IMR-90 (cell line): Measurements from ENCODE around the gene NRDC. TPM values are rescaled to one million over a fixed set of nuclear protein-coding genes. Genes with fewer than 3 reads are reported as not detected.

ENCODE experiments used
- ATAC-seq: fragments of 200-7000 bp; cut with Tn5 transposase; 2 replicates; pipeline ENCODE4 v1.9.1; 2020; ENCODE audit warnings: low read depth, mild to moderate bottlenecking, moderate library complexity
- BruUV-seq: library from RNA; stranded (reverse); fragments of 400-500 nt; replicated peaks from 2 replicates; lab custom pipeline; 2021; lab: Mats Ljungman, UMichigan
- CTCF ChIA-PET: fragments of 300-600 bp; formaldehyde crosslinking; extraction: SDS; loops from one replicate; lab custom pipeline; 2021; ENCODE audit warnings: antibody characterized with exemption; lab: Yijun Ruan, JAX
- POLR2A ChIA-PET: fragments of 300-600 bp; sonication (Branson Sonifier 250); formaldehyde crosslinking; loops from one replicate; lab custom pipeline; 2022; ENCODE audit warnings: antibody characterized with exemption; ENCODE audit not compliant: unreplicated experiment; lab: Charles Lee
- DNase-seq: peaks from one replicate; pipeline ENCODE4 v3.0.0; 2013
- H2AFZ ChIP-seq: replicated peaks from 2 replicates; pipeline ENCODE3; 2013; ENCODE audit warnings: low read length, mild to moderate bottlenecking; ENCODE audit not compliant: poor library complexity
- H2AK5ac ChIP-seq: 2 replicates; pipeline ENCODE4 v1.6.1; 2013; ENCODE audit warnings: low read depth, low read length, inconsistent platforms
- H2AK9ac ChIP-seq: replicated peaks from 2 replicates; pipeline ENCODE3; 2013; ENCODE audit warnings: mild to moderate bottlenecking, low read depth, low read length, moderate library complexity; ENCODE audit not compliant: poor library complexity
- H2BK120ac ChIP-seq: 2 replicates; pipeline ENCODE4 v1.6.1; 2013; ENCODE audit warnings: low read depth, low read length, inconsistent platforms
- H2BK15ac ChIP-seq: 3 replicates; pipeline ENCODE4 v1.6.1; 2013; ENCODE audit warnings: low read depth, low read length, inconsistent platforms
- H2BK20ac ChIP-seq: 2 replicates; pipeline ENCODE4 v1.6.1; 2013; ENCODE audit warnings: low read depth, mild to moderate bottlenecking, inconsistent platforms, low read length, moderate library complexity
- H2BK5ac ChIP-seq: 2 replicates; pipeline ENCODE4 v1.6.1; 2013; ENCODE audit warnings: mild to moderate bottlenecking, low read depth, low read length, inconsistent platforms; ENCODE audit not compliant: poor library complexity, severe bottlenecking
- H3K14ac ChIP-seq: replicated peaks from 2 replicates; pipeline ENCODE4 v1.6.1; 2013; ENCODE audit warnings: low read depth, low read length, inconsistent platforms
- H3K18ac ChIP-seq: 2 replicates; pipeline ENCODE4 v1.6.1; 2013; ENCODE audit warnings: low read depth, low read length, control low read depth
- H3K23ac ChIP-seq: 2 replicates; pipeline ENCODE4 v1.6.1; 2013; ENCODE audit warnings: low read depth, low read length, inconsistent platforms
- H3K27ac ChIP-seq: 2 replicates; pipeline ENCODE4 v1.5.1; 2013; ENCODE audit warnings: mild to moderate bottlenecking, control low read depth, low read length; ENCODE audit not compliant: insufficient read depth
- H3K27me3 ChIP-seq: 2 replicates; pipeline ENCODE4 v1.6.1; 2013; ENCODE audit warnings: low read length; ENCODE audit not compliant: control insufficient read depth, insufficient read depth
- H3K36me3 ChIP-seq: 2 replicates; pipeline ENCODE4 v1.6.1; 2013; ENCODE audit warnings: low read length, mixed read lengths; ENCODE audit not compliant: control insufficient read depth, insufficient read depth
- H3K4ac ChIP-seq: 2 replicates; pipeline ENCODE4 v1.6.1; 2013; ENCODE audit warnings: low read depth, low read length, inconsistent platforms
- H3K4me1 ChIP-seq: 2 replicates; pipeline ENCODE4 v1.6.1; 2013; ENCODE audit warnings: low read length, mixed read lengths; ENCODE audit not compliant: control insufficient read depth, insufficient read depth
- H3K4me2 ChIP-seq: 2 replicates; pipeline ENCODE4 v1.6.1; 2013; ENCODE audit warnings: low read depth, mild to moderate bottlenecking, control low read depth, low read length, moderate library complexity
- H3K4me3 ChIP-seq: 2 replicates; pipeline ENCODE4 v1.5.1; 2013; ENCODE audit warnings: low read depth, mild to moderate bottlenecking, control low read depth, low read length, moderate library complexity; ENCODE audit not compliant: insufficient read depth
- H3K56ac ChIP-seq: 2 replicates; pipeline ENCODE4 v1.6.1; 2013; ENCODE audit warnings: low read length, inconsistent platforms; ENCODE audit not compliant: insufficient read depth; ENCODE audit errors: extremely low read depth
- H3K79me1 ChIP-seq, 2 experiments: 2 replicates each; pipeline ENCODE4 v1.6.1; 2013; ENCODE audit warnings: low read length in 2 of 2, inconsistent platforms in 1 of 2, low read depth in 1 of 2
- H3K9ac ChIP-seq: 2 replicates; pipeline ENCODE4 v1.6.1; 2013; ENCODE audit warnings: low read depth, low read length, control low read depth
- H3K9me1 ChIP-seq: 2 replicates; pipeline ENCODE4 v1.6.1; 2013; ENCODE audit warnings: low read length, inconsistent platforms; ENCODE audit not compliant: insufficient read depth
- H3K9me3 ChIP-seq: 2 replicates; pipeline ENCODE4 v1.6.1; 2013; ENCODE audit warnings: low read length; ENCODE audit not compliant: control insufficient read depth, insufficient read depth
- H4K20me1 ChIP-seq: 2 replicates; pipeline ENCODE4 v1.6.1; 2013; ENCODE audit warnings: low read length, inconsistent platforms; ENCODE audit not compliant: insufficient read depth
- H4K5ac ChIP-seq: 2 replicates; pipeline ENCODE4 v1.6.1; 2013; ENCODE audit warnings: mild to moderate bottlenecking, low read depth, low read length, control low read depth
- H4K8ac ChIP-seq, 2 experiments: 2 replicates each; pipeline ENCODE4 v1.6.1; 2013; ENCODE audit warnings: low read depth in 2 of 2, low read length in 2 of 2, control low read depth in 1 of 2, inconsistent platforms in 1 of 2
- H4K91ac ChIP-seq: 2 replicates; pipeline ENCODE4 v1.6.1; 2013; ENCODE audit warnings: low read depth, low read length, inconsistent platforms; ENCODE audit not compliant: insufficient read depth
- CEBPB ChIP-seq: IDR thresholded peaks from 2 replicates; pipeline ENCODE4 v1.6.1; 2012; ENCODE audit warnings: low read depth, low read length, improper control_type of control experiment
- CHD1 ChIP-seq: IDR thresholded peaks from 2 replicates; pipeline ENCODE4 v1.6.1; 2012; ENCODE audit warnings: low read depth, low read length, improper control_type of control experiment
- MAFK ChIP-seq: IDR thresholded peaks from 2 replicates; pipeline ENCODE4 v1.6.1; 2012; ENCODE audit warnings: low read depth, low read length, improper control_type of control experiment
- MAZ ChIP-seq: IDR thresholded peaks from 2 replicates; pipeline ENCODE4 v1.6.1; 2012; ENCODE audit warnings: low read depth, mild to moderate bottlenecking, low read length, improper control_type of control experiment, moderate library complexity, borderline replicate concordance
- RCOR1 ChIP-seq: IDR thresholded peaks from 2 replicates; pipeline ENCODE4 v1.6.1; 2012; ENCODE audit warnings: mild to moderate bottlenecking, low read length, improper control_type of control experiment; ENCODE audit not compliant: insufficient replicate concordance
- RFX5 ChIP-seq: IDR thresholded peaks from 2 replicates; pipeline ENCODE4 v1.8.0; 2012; ENCODE audit warnings: low read depth, mild to moderate bottlenecking, low read length, moderate library complexity
- SMC3 ChIP-seq: fragments of 150-350 bp; IDR thresholded peaks from 2 replicates; pipeline ENCODE4 v1.6.1; 2016; ENCODE audit warnings: low read depth, mild to moderate bottlenecking, antibody characterized with exemption, low read length, moderate library complexity
- WGBS, 2 experiments: methylation state at CpG; one replicate each; pipeline versions ENCODE4 v1.1.5 to v1.1.7; 2013; ENCODE audit warnings: missing lambda C conversion rate in 2 of 2; ENCODE audit not compliant: insufficient read length in 1 of 2; ENCODE audit errors: extremely low coverage in 2 of 2; 5-methylcytosine and 5-hydroxymethylcytosine counted together
- dilution Hi-C: fragments of 300-500 bp; cut with HindIII; formaldehyde crosslinking; loops from one replicate; pipeline ENCODE4 v1.14.3; 2018; ENCODE audit warnings: low sequenced_read_pairs; ENCODE audit not compliant: unreplicated experiment
- in situ Hi-C: fragments of 300-500 bp; cut with MboI; formaldehyde crosslinking; loops from 3 replicates; pipeline ENCODE4 v1.14.3; 2019; ENCODE audit warnings: low sequenced_read_pairs, inconsistent platforms, mixed read lengths
- intact Hi-C: fragments of 100-400 bp; cut with micrococcal nuclease; formaldehyde crosslinking; loops from 2 replicates; pipeline ENCODE4 v1.10.0; 2022
- polyA plus RNA-seq, 3 experiments: library from polyadenylated mRNA; depleted of rRNA; stranded (reverse); fragments of >200 nt; gene quantifications; 2 replicates each; pipeline ENCODE4 v1.2.3, GENCODE V29; 2012; ENCODE audit warnings: low replicate concordance in 1 of 3
- total RNA-seq: library from RNA; depleted of rRNA; stranded (reverse); fragments of >200 nt; gene quantifications from 2 replicates; pipeline ENCODE4 v1.2.3, GENCODE V29; 2012
- TF ChIP-seq, protein P1 (sequence below): fragments of 150-350 bp; IDR thresholded peaks from 2 replicates; pipeline ENCODE4 v1.6.1; 2017; ENCODE audit warnings: mild to moderate bottlenecking, antibody characterized with exemption, low read length, low read depth

Gene NRDC
- total and polyA plus RNA-seq, 2 of the 4 experiments (the other 2 are of a cell fraction) = 75.8 to 84.7 TPM

DNA sequence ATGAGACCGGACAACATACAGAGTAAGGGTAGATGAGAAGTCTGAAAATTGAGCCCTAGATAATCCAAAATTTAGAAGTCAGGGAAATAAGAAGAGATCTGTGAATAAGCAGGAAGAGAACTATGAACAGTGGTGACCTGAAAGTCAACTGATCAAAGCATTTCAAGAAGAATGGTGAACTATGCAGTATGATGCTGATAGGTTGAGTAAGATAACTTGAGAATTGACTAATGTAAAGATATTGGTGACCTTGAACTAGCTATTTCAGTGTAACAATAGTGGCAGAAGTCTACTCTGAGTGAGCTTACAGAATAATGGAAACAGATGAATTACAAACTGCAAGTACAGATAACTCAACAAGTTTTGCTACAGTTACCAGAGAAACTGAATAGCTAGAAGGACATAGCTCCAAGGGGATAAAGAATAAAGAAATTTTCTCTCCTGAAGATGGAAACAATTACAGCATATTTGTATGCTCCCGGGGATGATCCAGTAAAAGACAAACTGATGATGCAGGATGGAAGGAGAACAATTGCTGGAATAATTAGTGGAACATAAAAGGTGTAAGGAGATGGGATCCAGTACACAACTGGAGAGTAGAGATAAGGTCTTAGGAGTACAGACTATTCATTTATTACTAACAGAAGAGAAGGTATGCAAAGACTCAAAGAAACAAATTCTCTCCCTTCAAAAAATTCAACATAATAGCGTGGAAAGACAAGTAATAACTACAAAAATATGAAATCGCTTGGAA lies 10.9 kb downstream of the NRDC start (continued):
- TF ChIP-seq RCOR1 = no peak
- no peak for TF ChIP-seq RFX5
- no peak for TF ChIP-seq SMC3
- no peak for TF ChIP-seq CHD1
- no peak for TF ChIP-seq MAFK

DNA sequence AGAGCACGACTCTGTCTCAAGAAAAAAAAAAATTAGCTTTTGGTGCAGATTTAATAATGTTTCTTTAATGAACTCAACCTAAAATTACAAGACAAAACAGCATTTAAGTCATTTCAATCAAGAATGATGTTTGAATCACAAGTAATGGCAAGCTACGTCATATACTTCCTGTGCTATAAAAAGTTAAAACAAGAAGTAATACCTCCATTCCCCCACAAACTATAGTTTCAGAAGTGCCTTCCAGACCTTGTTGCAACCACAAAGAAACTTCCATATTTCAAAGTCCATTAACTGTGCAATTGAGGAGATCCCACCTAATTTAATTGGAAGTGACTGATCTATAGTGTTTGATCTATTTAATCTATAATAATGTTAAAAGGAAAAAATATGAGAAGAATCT lies 15.1 kb downstream of the NRDC start:
- ChIA-PET POLR2A (no interaction called here), CTCF (no interaction called here)
- H3K79me1 ChIP-seq = peaks cover 27 to 60% of the 10 kb centered on the region in 2 experiments
- dilution Hi-C loops (no loop called here), in situ Hi-C loops (no loop called here), intact Hi-C loops (no loop called here)
- WGBS, 2 experiments = no CpG with 5 or more reads among the region's 2 CpGs
- no peak overlapping the region for H3K4me2 ChIP-seq
- TF ChIP-seq CHD1 (no peak), MAZ (no peak), CEBPB (no peak)
- TF ChIP-seq, protein P1, sequence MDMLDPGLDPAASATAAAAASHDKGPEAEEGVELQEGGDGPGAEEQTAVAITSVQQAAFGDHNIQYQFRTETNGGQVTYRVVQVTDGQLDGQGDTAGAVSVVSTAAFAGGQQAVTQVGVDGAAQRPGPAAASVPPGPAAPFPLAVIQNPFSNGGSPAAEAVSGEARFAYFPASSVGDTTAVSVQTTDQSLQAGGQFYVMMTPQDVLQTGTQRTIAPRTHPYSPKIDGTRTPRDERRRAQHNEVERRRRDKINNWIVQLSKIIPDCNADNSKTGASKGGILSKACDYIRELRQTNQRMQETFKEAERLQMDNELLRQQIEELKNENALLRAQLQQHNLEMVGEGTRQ = no peak
- no peaks in the 10 kb centered on the region for H3K4me1 ChIP-seq
- no peak overlapping the region for H4K5ac ChIP-seq
- H2AK5ac ChIP-seq = no peak overlapping the region
- peaks cover 5% of the 10 kb centered on the region for H3K9me1 ChIP-seq
- no peak overlapping the region for H4K91ac ChIP-seq
- H4K8ac ChIP-seq = no peak overlapping the region
- H2BK5ac ChIP-seq = no peak overlapping the region
- no peaks in the 10 kb centered on the region for H3K27me3 ChIP-seq
- no peak overlapping the region for H3K23ac ChIP-seq
- no TSS peak for BruUV-seq
- DNase-seq (no peak), ATAC-seq (no peak)
- H2BK15ac ChIP-seq = no peak overlapping the region
- no peak overlapping the region for H3K14ac ChIP-seq
- no peak overlapping the region for H3K4me3 ChIP-seq
- H3K56ac ChIP-seq = no peak overlapping the region
- H3K9ac ChIP-seq = no peak overlapping the region
- H3K18ac ChIP-seq = no peak overlapping the region
- peaks cover 3% of the 10 kb centered on the region for H3K36me3 ChIP-seq
- no peak overlapping the region for H2AFZ ChIP-seq
- no peak overlapping the region for H2BK20ac ChIP-seq
- H4K20me1 ChIP-seq = peaks cover 51% of the 10 kb centered on the region
- H3K4ac ChIP-seq = no peak overlapping the region
- H2AK9ac ChIP-seq = no peak overlapping the region
- no peak overlapping the region for H2BK120ac ChIP-seq
- no peaks in the 10 kb centered on the region for H3K9me3 ChIP-seq
- no peak overlapping the region for H3K27ac ChIP-seq
